Measurements from ENCODE around the gene IGIP. TPM values are rescaled to one million over a fixed set of nuclear protein-coding genes. Genes with fewer than 3 reads are reported as not detected.
A peak's percentile ranks its signal among the peaks of the same experiment; 100 is the strongest.
"Not testable (repeated sequence)": the region's sequence is repeated elsewhere in the genome, so short reads cannot be mapped to it uniquely, and the experiment has no call there.

IGIP gene
- total RNA-seq, 1 experiment from 2014 or later, result 2.0 TPM

DNA sequence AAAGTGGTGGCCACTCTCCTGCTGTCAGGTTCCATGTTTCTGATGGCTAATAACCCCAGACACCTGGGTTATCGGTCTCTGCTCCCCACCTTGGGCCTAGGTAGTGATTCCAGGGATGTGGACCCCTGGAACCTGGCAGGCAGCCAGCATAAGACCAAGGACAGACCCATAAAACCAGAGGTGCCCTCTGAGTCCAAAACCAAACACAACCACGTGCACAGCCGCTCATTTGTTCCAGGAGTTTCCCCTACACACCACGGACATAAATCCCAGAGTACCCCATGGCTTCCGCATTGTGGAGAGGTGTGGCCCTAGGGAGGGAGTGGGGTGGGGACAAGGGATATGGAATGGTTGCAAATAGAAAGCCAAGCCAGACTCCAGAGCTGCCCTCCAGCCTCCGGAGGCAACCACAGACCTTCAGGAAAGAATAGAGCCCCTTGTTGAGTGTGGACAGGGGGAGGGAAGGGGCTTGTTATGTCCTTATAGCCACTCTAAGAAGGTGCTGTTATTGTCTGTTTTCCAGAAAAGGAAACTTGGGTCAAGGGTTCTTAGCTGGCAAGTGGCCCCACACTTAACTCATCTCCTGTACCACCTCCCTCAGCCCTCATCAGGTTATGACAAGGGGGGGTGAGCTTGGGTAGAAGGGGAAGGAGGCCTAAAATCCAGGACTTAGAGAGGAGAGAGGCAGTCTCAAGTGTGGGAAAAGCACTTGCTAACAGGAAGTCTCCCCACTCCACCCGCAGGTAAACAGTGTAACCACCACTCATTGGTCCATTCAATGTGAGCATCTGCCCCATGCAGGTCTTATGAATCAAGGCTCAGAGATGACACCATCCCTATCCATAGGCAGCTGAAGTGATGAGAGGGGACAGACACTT lies 25.6 kb downstream of the IGIP start:
- in situ Hi-C loops (cut with HindIII; ENCODE audit: low pct_unique_long_range_greater_than_20kb, low sequenced_read_pairs), result no loop called here
- DNase-seq (ENCODE audit: low read depth, low spot score), result peak; percentile 79

DNA sequence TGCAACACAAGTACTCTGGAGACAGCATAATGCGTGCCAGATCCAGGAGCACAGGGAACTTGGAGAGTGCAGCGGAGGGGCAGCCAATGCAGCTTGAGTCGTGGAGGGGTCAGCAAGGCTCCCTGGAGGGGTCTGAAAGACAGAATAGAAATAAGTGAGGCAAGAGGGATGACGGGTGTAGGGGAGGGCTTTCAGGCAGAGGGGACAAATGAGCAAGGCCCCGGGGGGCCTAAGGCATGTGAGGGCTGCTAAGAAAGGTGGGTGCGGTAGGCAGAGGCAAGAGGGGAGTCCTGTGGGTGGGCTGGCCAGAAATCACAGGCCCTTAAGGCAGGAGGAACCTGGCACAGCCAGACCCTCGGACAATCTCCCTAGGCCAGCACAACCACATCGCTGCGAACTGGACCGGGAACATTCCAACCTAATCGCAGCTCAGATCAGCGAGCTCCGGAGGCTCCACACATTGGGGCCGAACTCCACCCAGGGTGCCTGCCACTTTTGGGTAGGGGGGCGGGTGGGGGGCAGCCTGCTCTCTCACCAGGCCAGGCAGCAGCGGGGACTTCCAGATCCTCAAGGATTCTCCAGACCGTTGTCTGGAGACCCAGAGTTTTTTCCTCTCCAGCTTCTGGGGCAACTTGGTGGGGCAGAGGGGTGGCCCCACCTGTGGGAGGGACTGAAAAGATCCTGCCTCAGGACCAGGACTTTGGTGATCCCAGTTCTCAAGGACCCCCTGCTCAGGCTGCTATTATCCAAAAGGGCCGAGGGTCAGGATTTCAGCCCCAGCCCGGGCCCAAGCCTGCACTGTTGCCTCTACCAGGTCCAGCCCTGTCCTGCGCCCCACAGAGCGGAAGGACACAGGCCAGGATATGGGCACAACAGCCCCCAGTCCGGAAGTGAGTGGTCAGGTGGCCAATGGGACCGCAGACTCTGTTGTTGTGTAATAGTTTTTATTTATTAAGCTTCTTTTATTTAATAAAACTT lies 26.6 kb downstream of the IGIP start:
- in situ Hi-C loops (cut with HindIII; ENCODE audit: low pct_unique_long_range_greater_than_20kb, low sequenced_read_pairs), result no loop called here
- DNase-seq (ENCODE audit: low read depth, low spot score), result no peak

- in situ Hi-C loops (cut with HindIII; ENCODE audit: low pct_unique_long_range_greater_than_20kb, low sequenced_read_pairs), result no loop called here
Observed at GRCh38 chr5:140153255-140153654, 27.5 kb downstream of the IGIP start.

GRCh38 chr5:140153905-140154304 lies 28.2 kb downstream of the IGIP start:
- DNase-seq (ENCODE audit: low read depth, low spot score), result no peak
- in situ Hi-C loops (cut with HindIII; ENCODE audit: low pct_unique_long_range_greater_than_20kb, low sequenced_read_pairs), result no loop called here

More at GRCh38 chr5:140153255-140153654, 27.5 kb downstream of the IGIP start:
- no peak for DNase-seq (ENCODE audit: low read depth, low spot score)

GRCh38 chr5:140154710-140155381 lies 29.1 kb downstream of the IGIP start:
- DNase-seq (ENCODE audit: low read depth, low spot score); in situ Hi-C loops (cut with HindIII; ENCODE audit: low pct_unique_long_range_greater_than_20kb, low sequenced_read_pairs): not testable (repeated sequence)

DNA sequence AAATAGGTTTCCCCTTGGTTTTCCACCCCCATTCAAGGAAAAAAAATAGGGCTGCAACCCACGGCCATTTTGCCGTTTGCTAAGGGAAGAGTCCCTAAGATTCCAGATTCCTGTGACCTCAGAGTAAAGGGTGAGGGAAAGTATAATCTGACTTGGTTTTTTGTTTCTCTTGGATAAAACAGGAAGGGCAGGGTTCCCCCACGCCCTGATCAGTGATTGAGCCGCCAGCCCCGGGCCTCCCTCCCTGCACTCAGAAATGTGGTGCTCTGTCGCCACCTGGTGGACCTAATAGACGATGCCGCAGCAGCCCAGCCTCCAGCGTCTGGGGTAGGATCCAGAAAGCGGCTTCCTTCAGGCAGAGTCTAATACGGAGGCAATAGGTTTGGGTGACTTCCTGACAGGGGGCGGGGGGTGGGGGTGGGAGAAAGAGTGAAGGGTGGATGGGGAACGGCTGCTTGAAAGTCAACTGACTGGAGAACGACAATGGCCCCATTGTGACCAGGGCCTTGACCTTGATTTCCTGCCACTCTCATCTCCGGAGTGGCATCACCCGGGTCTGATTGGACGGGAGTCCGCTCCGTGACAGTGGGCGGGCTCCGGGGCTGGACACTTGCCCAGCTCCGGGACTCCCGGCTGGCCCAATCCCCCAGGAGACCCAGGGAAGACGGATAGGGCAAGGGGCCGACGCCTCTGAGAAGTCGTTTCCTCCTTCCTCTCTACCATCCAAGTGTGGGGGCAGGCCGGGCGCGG lies 31.5 kb downstream of the IGIP start:
- in situ Hi-C loops (cut with HindIII; ENCODE audit: low pct_unique_long_range_greater_than_20kb, low sequenced_read_pairs), result no loop called here
- DNase-seq (ENCODE audit: low read depth, low spot score), result peak; percentile 99

DNA sequence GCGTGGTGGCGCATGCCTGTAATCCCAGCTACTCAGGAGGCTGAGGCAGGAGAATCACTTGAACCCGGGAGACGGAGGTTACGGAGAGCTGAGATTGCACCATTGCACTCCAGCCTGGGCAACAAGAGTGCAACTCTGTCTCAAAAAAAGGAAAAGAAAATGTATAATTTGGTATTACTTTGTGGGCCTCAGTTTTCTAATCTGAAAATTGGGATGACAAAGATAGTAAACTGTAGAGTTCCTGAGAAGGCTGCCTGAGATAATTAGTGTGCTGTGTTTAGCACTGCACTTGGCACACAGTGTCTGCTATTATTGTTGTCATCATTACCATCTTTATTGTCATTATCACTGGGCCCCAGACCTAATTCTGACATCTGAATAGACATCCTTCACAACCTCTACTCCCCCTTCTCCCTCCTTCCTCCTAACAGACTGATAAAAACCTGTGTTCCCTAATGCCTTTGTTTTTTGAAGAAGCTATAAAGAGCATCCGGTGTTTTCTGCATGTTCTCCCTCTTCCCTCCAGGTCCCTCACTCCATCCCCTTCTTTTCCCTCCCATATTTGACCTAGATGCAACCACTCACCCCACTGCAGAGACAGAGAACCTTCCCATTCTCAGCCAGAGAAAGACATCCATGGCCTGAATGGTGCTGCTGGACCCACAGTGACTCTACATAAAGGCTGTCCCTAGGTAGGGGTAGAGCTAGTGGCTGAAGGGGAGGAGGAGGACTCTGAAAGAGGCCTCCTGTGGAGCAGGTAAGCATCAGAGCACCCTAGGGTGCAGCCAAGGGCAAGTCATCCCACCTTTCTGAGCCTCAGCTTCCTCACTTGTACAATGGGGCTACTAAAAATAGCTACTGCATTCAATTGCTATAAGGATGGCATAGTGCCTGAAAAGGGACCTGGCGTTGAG lies 33.5 kb downstream of the IGIP start:
- no peak for DNase-seq (ENCODE audit: low read depth, low spot score)
- in situ Hi-C loops (cut with HindIII; ENCODE audit: low pct_unique_long_range_greater_than_20kb, low sequenced_read_pairs), result no loop called here

DNA sequence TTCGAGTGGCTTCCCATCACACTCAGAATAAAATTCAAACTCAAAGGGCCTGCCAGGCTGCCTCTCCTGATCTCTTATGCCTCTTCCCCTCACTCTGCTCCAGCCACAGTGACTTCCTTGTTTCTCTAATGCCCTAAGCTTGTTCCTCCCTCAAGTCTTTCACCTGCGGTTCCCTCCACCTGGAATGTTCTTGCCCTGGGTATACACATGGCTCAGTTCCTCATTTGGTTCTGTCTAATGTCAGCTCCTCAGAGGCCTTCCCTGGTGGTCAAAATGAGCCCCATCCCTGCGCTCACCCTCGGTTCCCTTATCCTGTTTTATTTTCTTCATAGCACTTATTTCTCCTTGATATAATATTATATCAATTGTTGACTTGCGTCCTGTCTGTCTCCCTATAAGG lies 36.5 kb downstream of the IGIP start:
- in situ Hi-C loops (cut with HindIII; ENCODE audit: low pct_unique_long_range_greater_than_20kb, low sequenced_read_pairs), result no loop called here

DNA sequence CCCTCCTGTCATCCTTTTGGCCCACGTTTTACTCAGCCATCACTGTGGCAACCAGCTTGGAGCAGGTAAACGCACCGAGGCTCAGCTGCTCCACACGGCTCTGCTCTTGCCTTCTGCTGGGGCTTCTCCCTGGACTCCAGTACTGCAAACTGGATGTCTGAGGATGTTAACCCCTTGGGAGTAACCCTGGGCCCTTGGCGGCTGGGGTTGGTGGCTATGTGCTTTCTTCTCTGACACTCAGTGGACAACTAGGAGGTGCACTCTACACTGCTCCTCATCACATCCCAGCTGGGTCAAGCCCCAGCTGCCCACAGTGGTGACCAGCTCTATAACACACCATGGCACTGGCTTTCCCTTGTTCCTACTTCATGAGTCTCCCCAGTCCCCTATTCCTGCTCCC lies 37.0 kb downstream of the IGIP start:
- in situ Hi-C loops (cut with HindIII; ENCODE audit: low pct_unique_long_range_greater_than_20kb, low sequenced_read_pairs), result no loop called here
- DNase-seq (ENCODE audit: low read depth, low spot score), result no peak

More for the DNA sequence above, 36.5 kb downstream of the IGIP start:
- DNase-seq (ENCODE audit: low read depth, low spot score), result no peak

- DNase-seq (ENCODE audit: low read depth, low spot score), result no peak
- in situ Hi-C loops (cut with HindIII; ENCODE audit: low pct_unique_long_range_greater_than_20kb, low sequenced_read_pairs), result no loop called here
Observed at GRCh38 chr5:140165101-140165922, 39.6 kb downstream of the IGIP start.

- DNase-seq (ENCODE audit: low read depth, low spot score), result no peak
- in situ Hi-C loops (cut with HindIII; ENCODE audit: low pct_unique_long_range_greater_than_20kb, low sequenced_read_pairs), result no loop called here
Observed at GRCh38 chr5:140165923-140166270, 40.2 kb downstream of the IGIP start.

DNA sequence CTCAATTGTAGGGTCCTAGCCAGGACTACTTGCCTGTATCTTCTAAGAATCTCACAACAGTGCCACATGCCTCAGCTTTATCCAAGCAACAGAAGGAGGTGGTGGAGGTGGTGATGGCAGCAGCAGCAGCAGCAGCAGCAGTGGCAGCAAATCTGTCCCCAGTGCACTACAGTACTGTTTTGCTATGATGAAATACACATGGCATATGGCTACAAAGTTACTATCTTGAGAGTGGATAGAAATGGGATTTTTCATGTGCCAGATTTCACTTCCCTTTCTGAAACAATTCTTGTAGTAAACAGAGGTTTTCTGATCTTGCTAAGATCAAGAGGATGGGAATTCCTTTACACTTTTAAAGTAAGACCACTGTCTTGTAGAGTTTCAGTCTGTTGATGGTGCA lies 41.2 kb downstream of the IGIP start:
- in situ Hi-C loops (cut with HindIII; ENCODE audit: low pct_unique_long_range_greater_than_20kb, low sequenced_read_pairs), result no loop called here
- no peak for DNase-seq (ENCODE audit: low read depth, low spot score)

- in situ Hi-C loops (cut with HindIII; ENCODE audit: low pct_unique_long_range_greater_than_20kb, low sequenced_read_pairs), result no loop called here
- DNase-seq (ENCODE audit: low read depth, low spot score), result no peak
Observed at GRCh38 chr5:140168371-140168770, 42.6 kb downstream of the IGIP start.

- DNase-seq (ENCODE audit: low read depth, low spot score), result peak; percentile 52
- in situ Hi-C loops (cut with HindIII; ENCODE audit: low pct_unique_long_range_greater_than_20kb, low sequenced_read_pairs), result no loop called here
Observed at GRCh38 chr5:140169410-140169809, 43.7 kb downstream of the IGIP start.

DNA sequence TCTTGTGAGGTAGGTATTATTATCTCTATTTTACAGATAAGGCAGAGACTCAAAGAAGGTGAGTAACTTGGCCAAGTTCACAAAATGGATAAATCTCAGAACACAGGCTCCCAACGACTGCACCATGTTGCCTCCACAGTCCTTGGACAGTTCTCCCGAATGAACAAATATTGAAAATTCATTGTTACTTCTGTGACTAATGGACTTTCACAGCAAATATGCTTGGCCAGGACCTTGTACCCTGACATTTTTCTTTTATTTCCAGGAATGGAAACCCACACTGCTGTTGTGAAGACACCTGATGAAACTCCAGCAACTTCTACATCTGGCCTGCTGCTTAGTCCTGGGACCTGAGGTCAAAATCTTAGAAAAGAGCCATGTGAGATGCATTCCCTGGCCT lies 46.7 kb downstream of the IGIP start:
- DNase-seq (ENCODE audit: low read depth, low spot score), result no peak
- in situ Hi-C loops (cut with HindIII; ENCODE audit: low pct_unique_long_range_greater_than_20kb, low sequenced_read_pairs), result no loop called here

DNA sequence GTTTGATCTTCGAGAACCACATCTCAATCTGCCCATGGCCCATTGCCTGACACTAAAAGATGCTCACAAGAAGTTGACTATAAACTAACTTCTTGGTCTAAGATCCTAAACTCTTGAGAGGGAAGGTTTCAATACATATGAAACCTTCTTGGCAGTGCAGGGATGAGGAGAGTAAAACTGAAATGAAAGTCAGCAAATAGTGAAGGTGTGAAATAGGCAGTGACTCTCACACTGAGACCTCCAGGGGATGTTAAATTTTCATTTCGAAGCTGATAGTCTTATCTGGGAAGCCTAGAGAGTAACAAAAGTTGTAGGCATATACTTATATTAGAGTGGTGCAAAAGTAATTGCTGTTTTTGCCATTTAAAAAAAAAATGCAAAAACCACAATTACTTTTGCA lies 48.3 kb downstream of the IGIP start:
- in situ Hi-C loops (cut with HindIII; ENCODE audit: low pct_unique_long_range_greater_than_20kb, low sequenced_read_pairs), result no loop called here

More for the DNA sequence above, 48.3 kb downstream of the IGIP start:
- no peak for DNase-seq (ENCODE audit: low read depth, low spot score)

Data from SK-MEL-5 (cell line).